Adrenal gland (tissue), 5 donors: Measurements from ENCODE around the gene CDH4.

Source experiments
- POLR2A ChIP-seq, 2 donors: fragments of 450-650 bp; IDR thresholded peaks; one replicate each; pipeline ENCODE4 v1.6.1; 2017; ENCODE audit warnings: antibody characterized with exemption in 2 of 2, mild to moderate bottlenecking in 2 of 2, moderate library complexity in 1 of 2
- TF ChIP-seq, protein P1 (sequence below), 6 experiments: fragments of 450-650 bp in 4 of 6; fragments of 200-600 bp in 2 of 6; sonication (generic) in 1 of 6; IDR thresholded peaks; 1 replicate in 5 of 6; 2 replicates in 1 of 6; pipeline versions ENCODE4 v1.5.1 to v1.8.0; 2016 to 2021; ENCODE audit warnings: antibody characterized with exemption in 6 of 6, mild to moderate bottlenecking in 2 of 6, moderate library complexity in 1 of 6
- donor health status: DM: no; HTN: no; CAD: no.

DNA sequence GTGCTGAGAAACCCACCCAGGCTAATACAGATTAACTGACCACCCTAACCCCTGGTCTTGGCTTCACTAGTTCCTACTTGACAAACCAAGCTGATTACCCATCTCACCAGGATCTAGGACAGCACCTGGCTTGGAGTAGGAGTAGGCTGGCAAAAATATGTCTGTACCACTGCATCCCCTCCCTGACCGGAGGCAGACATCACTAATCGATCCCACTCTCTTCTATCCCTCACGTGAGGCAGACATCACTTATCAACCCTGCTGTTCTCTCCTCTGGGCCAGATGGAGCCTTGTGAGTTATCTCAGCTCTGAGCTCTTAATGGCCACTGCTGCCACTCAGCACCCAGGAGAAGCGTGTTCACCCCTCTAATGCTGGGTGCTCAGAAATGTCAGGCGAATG lies 324.3 kb downstream of the CDH4 start:
- TF ChIP-seq, protein P1, sequence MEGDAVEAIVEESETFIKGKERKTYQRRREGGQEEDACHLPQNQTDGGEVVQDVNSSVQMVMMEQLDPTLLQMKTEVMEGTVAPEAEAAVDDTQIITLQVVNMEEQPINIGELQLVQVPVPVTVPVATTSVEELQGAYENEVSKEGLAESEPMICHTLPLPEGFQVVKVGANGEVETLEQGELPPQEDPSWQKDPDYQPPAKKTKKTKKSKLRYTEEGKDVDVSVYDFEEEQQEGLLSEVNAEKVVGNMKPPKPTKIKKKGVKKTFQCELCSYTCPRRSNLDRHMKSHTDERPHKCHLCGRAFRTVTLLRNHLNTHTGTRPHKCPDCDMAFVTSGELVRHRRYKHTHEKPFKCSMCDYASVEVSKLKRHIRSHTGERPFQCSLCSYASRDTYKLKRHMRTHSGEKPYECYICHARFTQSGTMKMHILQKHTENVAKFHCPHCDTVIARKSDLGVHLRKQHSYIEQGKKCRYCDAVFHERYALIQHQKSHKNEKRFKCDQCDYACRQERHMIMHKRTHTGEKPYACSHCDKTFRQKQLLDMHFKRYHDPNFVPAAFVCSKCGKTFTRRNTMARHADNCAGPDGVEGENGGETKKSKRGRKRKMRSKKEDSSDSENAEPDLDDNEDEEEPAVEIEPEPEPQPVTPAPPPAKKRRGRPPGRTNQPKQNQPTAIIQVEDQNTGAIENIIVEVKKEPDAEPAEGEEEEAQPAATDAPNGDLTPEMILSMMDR (IDR thresholded peaks at IDR 0.05), result no peak
- TF ChIP-seq POLR2A (IDR thresholded peaks at IDR 0.05), result no peak
